GM19025 (cell line): ENCODE data around the gene L3HYPDH.

ENCODE experiments used
- ATAC-seq: cut with Tn5 transposase; IDR thresholded peaks from one replicate; pipeline ENCODE4 v1.9.1; 2021; ENCODE audit warnings: mild to moderate bottlenecking, low read depth, moderate library complexity; ENCODE audit not compliant: unreplicated experiment

L3HYPDH gene

GRCh38 chr14:59483819-59484638 lies at the start of gene L3HYPDH, which contains the start of gene JKAMP:
L3HYPDH (minus strand) TSS chr14:59484408; CDS start chr14:59484316, 92 bp downstream.
JKAMP (plus strand) TSS chr14:59484517; CDS start chr14:59484590, 73 bp downstream.
- peak; percentile 84 for ATAC-seq

- ATAC-seq, result no peak
These were observed 48.2 kb upstream of the L3HYPDH start for GRCh38 chr14:59532419-59532818.

GRCh38 chr14:59530349-59530748 lies 46.1 kb upstream of the L3HYPDH start:
- ATAC-seq, result no peak

GRCh38 chr14:59529189-59529588 lies 45.0 kb upstream of the L3HYPDH start:
- ATAC-seq, result no peak

GRCh38 chr14:59520224-59520623 lies 36.0 kb upstream of the L3HYPDH start:
- ATAC-seq, result no peak

GRCh38 chr14:59511916-59512575 lies 27.8 kb upstream of the L3HYPDH start:
- no peak for ATAC-seq

GRCh38 chr14:59510966-59511365 lies 26.8 kb upstream of the L3HYPDH start:
- no peak for ATAC-seq

GRCh38 chr14:59510001-59510400 lies 25.8 kb upstream of the L3HYPDH start:
- ATAC-seq, result no peak

GRCh38 chr14:59509101-59509500 lies 24.9 kb upstream of the L3HYPDH start:
- no peak for ATAC-seq

- no peak for ATAC-seq
These were observed 23.5 kb upstream of the L3HYPDH start for GRCh38 chr14:59507752-59508103.

GRCh38 chr14:59507063-59507751 lies 23.0 kb upstream of the L3HYPDH start:
- ATAC-seq, result peak; percentile 66

GRCh38 chr14:59503256-59503655 lies 19.0 kb upstream of the L3HYPDH start:
- ATAC-seq, result no peak

- ATAC-seq, result no peak
These were observed 16.5 kb upstream of the L3HYPDH start for GRCh38 chr14:59500732-59501131.

GRCh38 chr14:59492384-59492783 lies 8.2 kb upstream of the L3HYPDH start:
- no peak for ATAC-seq

- ATAC-seq, result no peak
These were observed 6.5 kb upstream of the L3HYPDH start for GRCh38 chr14:59490756-59491155.

GRCh38 chr14:59484639-59485175 lies 499 bp upstream of the L3HYPDH start:
- peak; percentile 41 for ATAC-seq

- no peak for ATAC-seq
These were observed 845 bp downstream of the L3HYPDH start for GRCh38 chr14:59483363-59483762.

GRCh38 chr14:59482541-59483331 lies 1.5 kb downstream of the L3HYPDH start:
- ATAC-seq, result no peak

- no peak for ATAC-seq
These were observed 2.2 kb downstream of the L3HYPDH start for GRCh38 chr14:59481871-59482540.

GRCh38 chr14:59481407-59481806 lies 2.8 kb downstream of the L3HYPDH start:
- no peak for ATAC-seq
